AML-193 (cell line): ENCODE results near the gene N4BP2L1.

ENCODE experiments used
- DNase-seq, 2 experiments: peaks; one replicate each; lab custom pipeline; 2025; lab: John Stamatoyannopoulos, UW

The N4BP2L1 gene

GRCh38 chr13:32427852-32428580, at the start of gene N4BP2L1:
TSS of gene N4BP2L1 (minus strand) at chr13:32428130. CDS start at chr13:32428082, 48 bp downstream.
- DNase-seq, result peak; percentile 70 to 72

GRCh38 chr13:32476892-32477291, 49.0 kb upstream of the N4BP2L1 start:
- no peak for DNase-seq

GRCh38 chr13:32476021-32476731, 48.2 kb upstream of the N4BP2L1 start:
- no peak for DNase-seq

- no peak for DNase-seq
Measured at GRCh38 chr13:32474999-32475792, 47.3 kb upstream of the N4BP2L1 start.

GRCh38 chr13:32473650-32474049, 45.7 kb upstream of the N4BP2L1 start:
- DNase-seq, result no peak

- DNase-seq, result no peak
Measured at GRCh38 chr13:32472194-32472621, 44.3 kb upstream of the N4BP2L1 start.

- no peak for DNase-seq
Measured at GRCh38 chr13:32471187-32471922, 43.4 kb upstream of the N4BP2L1 start.

GRCh38 chr13:32468502-32469142, 40.7 kb upstream of the N4BP2L1 start:
- DNase-seq, result no peak

- no peak for DNase-seq
Measured at GRCh38 chr13:32456591-32456990, 28.7 kb upstream of the N4BP2L1 start.

GRCh38 chr13:32455594-32455903, 27.6 kb upstream of the N4BP2L1 start:
- no peak for DNase-seq

- no peak for DNase-seq
Measured at GRCh38 chr13:32454886-32455593, 27.1 kb upstream of the N4BP2L1 start.

GRCh38 chr13:32453981-32454380, 26.1 kb upstream of the N4BP2L1 start:
- no peak for DNase-seq

GRCh38 chr13:32448972-32449371, 21.0 kb upstream of the N4BP2L1 start:
- DNase-seq, result no peak

- no peak for DNase-seq
Measured at GRCh38 chr13:32447894-32448623, 20.1 kb upstream of the N4BP2L1 start.

GRCh38 chr13:32446773-32447465, 19.0 kb upstream of the N4BP2L1 start:
- DNase-seq, result peak; percentile 56 to 67

- DNase-seq, result no peak
Measured at GRCh38 chr13:32446220-32446619, 18.3 kb upstream of the N4BP2L1 start.

- DNase-seq, result no peak
Measured at GRCh38 chr13:32445461-32445860, 17.5 kb upstream of the N4BP2L1 start.

- peak; percentile 75 to 81 for DNase-seq
Measured at GRCh38 chr13:32443111-32443510, 15.2 kb upstream of the N4BP2L1 start.

GRCh38 chr13:32438871-32439270, 10.9 kb upstream of the N4BP2L1 start:
- DNase-seq, result no peak

GRCh38 chr13:32432856-32433255, 4.9 kb upstream of the N4BP2L1 start:
- DNase-seq, result no peak
